CD14-positive monocyte (primary cell): ENCODE measurements around the gene ZNF487. TPM values are rescaled to one million over a fixed set of nuclear protein-coding genes. Genes with fewer than 3 reads are reported as not detected.

Experiments used
- DNase-seq, 3 donors: peaks; one replicate each; pipeline ENCODE4 v3.0.0-alpha.2; 2011 to 2022
- H2AFZ ChIP-seq: 2 replicates; pipeline ENCODE4 v1.6.0; 2012; ENCODE audit warnings: mild to moderate bottlenecking, low read depth, low read length, inconsistent platforms; ENCODE audit not compliant: insufficient read depth, poor library complexity, severe bottlenecking
- H3K27ac ChIP-seq, 2 donors: 1 replicate in 1 of 2; 2 replicates in 1 of 2; pipeline ENCODE4 v1.5.1; 2012 to 2013; ENCODE audit warnings: low read length in 2 of 2, control low read depth in 1 of 2, inconsistent platforms in 1 of 2, low read depth in 1 of 2, mild to moderate bottlenecking in 1 of 2
- H3K27me3 ChIP-seq, 2 donors: one replicate each; pipeline versions ENCODE4 v1.6.0 to v1.6.1; 2011 to 2013; ENCODE audit warnings: low read length in 2 of 2; ENCODE audit not compliant: control insufficient read depth in 2 of 2, insufficient read depth in 2 of 2
- H3K36me3 ChIP-seq, 2 donors: replicated peaks in 1 of 2; 1 replicate in 1 of 2; 2 replicates in 1 of 2; pipeline versions ENCODE4 v1.5.1 to v1.6.1; 2012 to 2013; ENCODE audit warnings: low read length in 2 of 2, control low read depth in 1 of 2, inconsistent platforms in 1 of 2, mild to moderate bottlenecking in 1 of 2; ENCODE audit not compliant: insufficient read depth in 2 of 2, control insufficient read depth in 1 of 2
- H3K4me1 ChIP-seq, 2 donors: 1 replicate in 1 of 2; 2 replicates in 1 of 2; pipeline versions ENCODE4 v1.5.1 to v1.6.1; 2012 to 2013; ENCODE audit warnings: low read length in 2 of 2, control low read depth in 1 of 2, inconsistent platforms in 1 of 2, mild to moderate bottlenecking in 1 of 2, moderate library complexity in 1 of 2; ENCODE audit not compliant: insufficient read depth in 2 of 2, control insufficient read depth in 1 of 2
- H3K4me2 ChIP-seq: replicated peaks from 2 replicates; pipeline ENCODE3; 2012; ENCODE audit warnings: low read length, moderate library complexity, mild to moderate bottlenecking; ENCODE audit not compliant: poor library complexity, severe bottlenecking; ENCODE audit errors: extremely low read depth
- H3K4me3 ChIP-seq, 3 experiments: fragments of 200-600 bp in 1 of 3; sonication (generic) in 1 of 3; replicated peaks in 1 of 3; 1 replicate in 2 of 3; 2 replicates in 1 of 3; pipeline ENCODE4 v1.5.1; 2011 to 2013; ENCODE audit warnings: low read length in 3 of 3, mild to moderate bottlenecking in 3 of 3, control low read depth in 2 of 3, low read depth in 2 of 3, inconsistent platforms in 1 of 3, moderate library complexity in 1 of 3
- H3K79me2 ChIP-seq: 2 replicates; pipeline ENCODE4 v1.6.0; 2012; ENCODE audit warnings: mild to moderate bottlenecking, control low read depth, inconsistent platforms, low read length, moderate library complexity; ENCODE audit not compliant: insufficient read depth
- H3K9ac ChIP-seq: 2 replicates; pipeline ENCODE4 v1.6.0; 2017; ENCODE audit warnings: low read length, mild to moderate bottlenecking; ENCODE audit not compliant: insufficient read depth, poor library complexity, severe bottlenecking
- H3K9me3 ChIP-seq, 2 donors: replicated peaks in 1 of 2; 1 replicate in 1 of 2; 2 replicates in 1 of 2; pipeline versions ENCODE4 v1.5.1 to v1.6.1; 2012 to 2013; ENCODE audit warnings: low read length in 2 of 2, control low read depth in 1 of 2; ENCODE audit not compliant: control insufficient read depth in 1 of 2, insufficient read depth in 1 of 2
- H4K20me1 ChIP-seq: 2 replicates; pipeline ENCODE4 v1.6.0; 2012; ENCODE audit warnings: mild to moderate bottlenecking, low read length, control low read depth, moderate library complexity; ENCODE audit not compliant: insufficient read depth
- H3K27ac Mint-ChIP-seq, 7 donors: one replicate each; pipeline ENCODE4 v1.8.0; 2020; ENCODE audit warnings: mild to moderate bottlenecking in 7 of 7, mixed read lengths in 7 of 7, moderate library complexity in 6 of 7, inconsistent platforms in 2 of 7
- H3K27me3 Mint-ChIP-seq, 3 donors: one replicate each; pipeline ENCODE4 v1.8.0; 2021 to 2022; ENCODE audit warnings: low read depth in 3 of 3, mild to moderate bottlenecking in 3 of 3, mixed read lengths in 3 of 3, moderate library complexity in 3 of 3, inconsistent platforms in 1 of 3
- H3K36me3 Mint-ChIP-seq, 2 donors: one replicate each; pipeline ENCODE4 v1.8.0; 2020; ENCODE audit warnings: mixed read lengths in 2 of 2, inconsistent platforms in 1 of 2, mild to moderate bottlenecking in 1 of 2
- H3K4me1 Mint-ChIP-seq: one replicate; pipeline ENCODE4 v1.8.0; 2020; ENCODE audit warnings: mild to moderate bottlenecking, mixed read lengths
- H3K4me3 Mint-ChIP-seq, 2 donors: one replicate each; pipeline ENCODE4 v1.8.0; 2020; ENCODE audit warnings: mild to moderate bottlenecking in 2 of 2, mixed read lengths in 2 of 2, moderate library complexity in 1 of 2
- H3K9me3 Mint-ChIP-seq, 7 donors: one replicate each; pipeline ENCODE4 v1.8.0; 2020 to 2022; ENCODE audit warnings: mixed read lengths in 7 of 7, mild to moderate bottlenecking in 6 of 7, moderate library complexity in 6 of 7, inconsistent platforms in 2 of 7
- CTCF ChIP-seq: fragments of 200-600 bp; IDR thresholded peaks from one replicate; pipeline ENCODE4 v1.8.0; 2022; ENCODE audit warnings: antibody characterized with exemption, mild to moderate bottlenecking
- WGBS: methylation state at CpG from one replicate; pipeline ENCODE4 v1.1.5; 2013; ENCODE audit warnings: missing lambda C conversion rate; ENCODE audit not compliant: insufficient coverage; 5-methylcytosine and 5-hydroxymethylcytosine counted together
- intact Hi-C, 2 donors: fragments of 100-400 bp; cut with micrococcal nuclease; formaldehyde crosslinking; loops; one replicate each; pipeline versions ENCODE4 v1.15.0 to v1.15.1; 2023
- polyA minus RNA-seq: library from RNA; depleted of rRNA, polyadenylated mRNA; stranded (reverse); fragments of >200 nt; gene quantifications from 2 replicates; pipeline ENCODE4 v1.2.3, GENCODE V29; 2012
- polyA plus RNA-seq, 3 donors: library from polyadenylated mRNA; depleted of rRNA in 1 of 3; unstranded in 2 of 3; stranded (reverse) in 1 of 3; fragments of 300-500 nt in 2 of 3; fragments of >200 nt in 1 of 3; fragmentation: Illumina TruSeq in 2 of 3; gene quantifications; 1 replicate in 2 of 3; 2 replicates in 1 of 3; pipeline ENCODE4 v1.2.3, GENCODE V29; 2012 to 2021
- total RNA-seq, 12 experiments: library from RNA in 1 of 12; stranded (reverse) in 1 of 12; fragments of 120-200 nt in 1 of 12; gene quantifications; one replicate each; pipeline ENCODE4 v1.2.4 and lab custom pipeline; 2013 to 2026; ENCODE audit warnings: mixed read lengths in 6 of 12, inconsistent platforms in 1 of 12

ZNF487 gene
- 13.8 TPM for total RNA-seq (2013)
- polyA plus RNA-seq, result 10 to 100 TPM in 2 of 3 donors, 1 to 10 TPM in 1; 8.6 to 19.7 (median 15.6) TPM
- 5.0 and 5.5 TPM in 2 replicates for polyA minus RNA-seq
- 1.1 to 23.8 (median 13.8) reads per million in 11 experiments for total RNA-seq (lab: John Stamatoyannopoulos, UW)

- intact Hi-C loops, result loop anchor here (2.0 to 5.0 kb wide), 2 partner anchors 16 to 39 kb away; no protein-coding TSS in a partner anchor
- under 1% methylated on average over 68 of the region's 69 CpGs for WGBS
- H3K4me3 Mint-ChIP-seq, result peak within 1 kb of the TSS; percentile 91 to 94
Observed at GRCh38 chr10:43436291-43437140, at the start of gene ZNF487. Gene ZNF487 (plus strand): TSS chr10:43437111. CDS start chr10:43475814, 38,703 bp downstream.

More at GRCh38 chr10:43436291-43437140, at the start of gene ZNF487:
- peaks cover 65 to 74% of the 10 kb centered on the region in 2 donors for H3K4me1 ChIP-seq
- no peaks in the 10 kb centered on the region for H4K20me1 ChIP-seq
- peak within 1 kb of the TSS; percentile 73 for H2AFZ ChIP-seq
- peak; percentile 24 for TF ChIP-seq CTCF
- peak within 1 kb of the TSS; percentile 89 to 100 for H3K27ac ChIP-seq
- peak within 1 kb of the TSS; percentile 46 to 92 (median 53) for H3K4me3 ChIP-seq
- H3K27ac Mint-ChIP-seq, result peak within 1 kb of the TSS; percentile 98 to 100 (median 99)
- no peaks in the 10 kb centered on the region for H3K9me3 ChIP-seq
- H3K36me3 ChIP-seq, result no peaks in the 10 kb centered on the region
- peak; percentile 89 to 94 (median 91) for DNase-seq
- peaks cover 0 to 4% (median 0%) of the 10 kb centered on the region in 7 donors for H3K9me3 Mint-ChIP-seq
- peaks cover 47% of the 10 kb centered on the region for H3K4me1 Mint-ChIP-seq
- peaks cover 56% of the 10 kb centered on the region for H3K79me2 ChIP-seq
- peaks cover 0 to 5% of the 10 kb centered on the region in 2 donors for H3K36me3 Mint-ChIP-seq
- H3K4me2 ChIP-seq, result peak within 1 kb of the TSS; percentile 94
- H3K27me3 Mint-ChIP-seq, result no peaks in the 10 kb centered on the region
- peak within 1 kb of the TSS; percentile 96 for H3K9ac ChIP-seq
- H3K27me3 ChIP-seq, result no peaks in the 10 kb centered on the region
